HAP-1 (cell line): Measurements from ENCODE around the gene ANKRD6.
A peak's percentile ranks its signal among the peaks of the same experiment; 100 is the strongest.

ENCODE experiments used
- DNase-seq, 2 experiments: peaks; one replicate each; pipeline ENCODE4 v3.0.0-alpha.2; 2016 to 2020; ENCODE audit warnings: low spot score in 2 of 2
- H3K27me3 ChIP-seq: fragments of 250-450 bp; sonication (Bioruptor Pico); 2 replicates; pipeline ENCODE4 v1.5.1; 2020; ENCODE audit warnings: low read depth, mild to moderate bottlenecking, moderate library complexity
- H3K36me3 ChIP-seq: fragments of 250-450 bp; sonication (Bioruptor Pico); replicated peaks from 2 replicates; pipeline ENCODE4 v1.5.1; 2020; ENCODE audit warnings: mild to moderate bottlenecking
- H3K4me1 ChIP-seq: fragments of 250-450 bp; sonication (Bioruptor Pico); 2 replicates; pipeline ENCODE4 v1.5.1; 2020; ENCODE audit warnings: mild to moderate bottlenecking
- H3K4me3 ChIP-seq: fragments of 250-450 bp; sonication (Bioruptor Pico); 2 replicates; pipeline ENCODE4 v1.5.1; 2020; ENCODE audit warnings: mild to moderate bottlenecking, moderate library complexity
- H3K9me3 ChIP-seq: fragments of 250-450 bp; sonication (Bioruptor Pico); 2 replicates; pipeline ENCODE4 v1.5.1; 2020; ENCODE audit warnings: mild to moderate bottlenecking, moderate library complexity
- in situ Hi-C: fragments of 300-500 bp; cut with MboI; formaldehyde crosslinking; loops from 3 replicates; pipeline ENCODE4 v1.14.3; 2020; ENCODE audit warnings: low sequenced_read_pairs, inconsistent platforms, mixed read lengths

The ANKRD6 gene

GRCh38 chr6:89462503-89462902, 29.6 kb downstream of the ANKRD6 start:
- H3K4me3 ChIP-seq: no peak overlapping the region
- H3K27me3 ChIP-seq: no peaks in the 10 kb centered on the region
- in situ Hi-C loops: no loop called here
- H3K9me3 ChIP-seq: no peaks in the 10 kb centered on the region
- DNase-seq: no peak
- H3K36me3 ChIP-seq: no peaks in the 10 kb centered on the region
- no peaks in the 10 kb centered on the region for H3K4me1 ChIP-seq

DNA sequence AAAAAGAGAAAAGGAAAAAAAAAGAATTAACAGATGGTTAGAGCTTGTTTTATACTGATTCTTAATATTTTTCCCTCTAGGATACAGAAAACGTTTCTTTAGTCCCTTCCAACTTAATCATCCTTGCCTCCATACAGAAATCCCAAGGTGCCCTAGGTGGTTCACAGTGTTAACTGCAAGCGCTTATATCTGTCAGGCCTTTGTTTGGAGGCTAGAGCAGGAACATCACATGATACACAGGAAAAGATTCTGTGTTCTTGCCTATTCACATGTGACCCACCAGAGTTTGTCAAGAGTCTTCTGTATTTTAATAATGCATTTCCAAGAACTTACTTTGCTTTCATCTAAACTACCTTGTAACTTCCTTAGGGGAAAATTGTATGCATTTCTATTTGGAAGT, 31.3 kb downstream of the ANKRD6 start:
- DNase-seq: no peak
- in situ Hi-C loops: no loop called here
- Histone ChIP-seq H3K27me3 (no peaks in the 10 kb centered on the region), H3K4me3 (no peak overlapping the region), H3K36me3 (no peaks in the 10 kb centered on the region), H3K4me1 (no peaks in the 10 kb centered on the region), H3K9me3 (no peaks in the 10 kb centered on the region)

DNA sequence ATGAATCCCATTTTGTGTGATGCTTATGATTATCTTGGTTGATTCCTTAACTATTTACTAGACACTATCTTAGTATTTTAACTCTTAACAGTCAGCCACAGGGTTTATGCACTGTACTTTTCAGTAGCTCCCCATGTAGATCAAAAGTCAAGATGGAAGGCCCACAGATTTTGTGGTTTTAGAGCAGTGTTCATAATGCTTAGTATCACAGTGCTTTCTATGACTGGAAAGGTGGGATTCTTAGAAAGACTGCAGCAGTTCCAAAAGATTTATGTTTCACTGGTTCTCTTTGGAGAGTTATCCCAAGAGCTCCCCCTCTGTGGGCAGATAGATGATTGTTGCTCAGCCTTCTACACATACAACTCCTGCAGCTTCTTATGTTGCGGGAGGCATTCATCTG, 34.5 kb downstream of the ANKRD6 start:
- Histone ChIP-seq H3K9me3 (no peaks in the 10 kb centered on the region), H3K4me3 (no peak overlapping the region), H3K36me3 (no peaks in the 10 kb centered on the region), H3K27me3 (no peaks in the 10 kb centered on the region), H3K4me1 (no peaks in the 10 kb centered on the region)
- in situ Hi-C loops: no loop called here
- DNase-seq: no peak

GRCh38 chr6:89468998-89469397, 36.0 kb downstream of the ANKRD6 start:
- Histone ChIP-seq H3K4me1 (no peaks in the 10 kb centered on the region), H3K9me3 (no peaks in the 10 kb centered on the region), H3K4me3 (no peak overlapping the region), H3K27me3 (no peaks in the 10 kb centered on the region), H3K36me3 (no peaks in the 10 kb centered on the region)
- DNase-seq: no peak
- in situ Hi-C loops: no loop called here

GRCh38 chr6:89471287-89471867, 38.4 kb downstream of the ANKRD6 start:
- Histone ChIP-seq H3K36me3 (no peaks in the 10 kb centered on the region), H3K4me1 (no peaks in the 10 kb centered on the region), H3K9me3 (no peaks in the 10 kb centered on the region), H3K27me3 (no peaks in the 10 kb centered on the region), H3K4me3 (no peak overlapping the region)
- no peak for DNase-seq
- in situ Hi-C loops: no loop called here

DNA sequence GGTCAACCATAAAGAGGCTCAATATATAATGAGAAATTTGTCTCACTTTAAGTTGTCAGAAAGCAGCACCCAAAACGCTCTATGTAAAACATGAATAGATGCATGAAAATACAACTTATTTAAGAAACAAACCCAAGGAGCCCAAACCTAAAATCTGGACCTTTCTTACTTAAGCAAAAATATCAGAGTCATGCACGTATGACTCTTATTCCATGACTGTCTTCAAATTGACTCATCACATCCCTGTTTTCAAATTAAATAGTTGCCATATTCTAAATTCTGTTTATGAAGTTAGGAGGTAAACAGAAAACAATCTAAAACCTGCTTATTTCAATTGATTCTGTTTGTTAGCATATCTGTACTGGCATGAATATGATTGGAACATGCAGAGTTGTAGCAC, 42.1 kb downstream of the ANKRD6 start:
- in situ Hi-C loops: no loop called here
- Histone ChIP-seq H3K9me3 (no peaks in the 10 kb centered on the region), H3K4me3 (no peak overlapping the region), H3K4me1 (no peaks in the 10 kb centered on the region), H3K27me3 (no peaks in the 10 kb centered on the region), H3K36me3 (no peaks in the 10 kb centered on the region)
- DNase-seq: no peak

DNA sequence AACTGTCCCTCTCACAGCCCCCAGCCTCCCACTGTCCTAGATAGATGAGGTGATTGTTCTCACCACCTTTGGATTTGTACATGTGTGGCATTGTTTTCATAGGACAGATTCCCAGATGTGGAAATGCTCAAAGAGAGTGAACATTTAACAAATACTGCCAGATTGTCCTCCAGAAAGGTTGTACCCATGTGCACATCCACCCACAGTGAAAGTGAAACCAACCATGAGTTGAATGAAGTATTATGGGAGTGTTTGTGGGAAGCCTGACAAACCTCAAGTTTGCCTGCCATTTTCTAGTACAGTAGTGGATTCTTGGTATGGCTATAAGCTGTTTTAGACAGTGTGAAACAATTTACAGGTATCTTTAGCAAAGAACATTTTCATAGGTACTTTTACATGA, 42.7 kb downstream of the ANKRD6 start:
- no peaks in the 10 kb centered on the region for H3K4me1 ChIP-seq
- no peaks in the 10 kb centered on the region for H3K9me3 ChIP-seq
- no peak overlapping the region for H3K4me3 ChIP-seq
- no peaks in the 10 kb centered on the region for H3K27me3 ChIP-seq
- in situ Hi-C loops: no loop called here
- no peak for DNase-seq
- H3K36me3 ChIP-seq: no peaks in the 10 kb centered on the region

GRCh38 chr6:89479897-89480296, 46.9 kb downstream of the ANKRD6 start:
- no peaks in the 10 kb centered on the region for H3K36me3 ChIP-seq
- no peaks in the 10 kb centered on the region for H3K27me3 ChIP-seq
- H3K4me3 ChIP-seq: no peak overlapping the region
- H3K4me1 ChIP-seq: peaks cover 28% of the 10 kb centered on the region
- in situ Hi-C loops: no loop called here
- no peak for DNase-seq
- H3K9me3 ChIP-seq: no peaks in the 10 kb centered on the region

DNA sequence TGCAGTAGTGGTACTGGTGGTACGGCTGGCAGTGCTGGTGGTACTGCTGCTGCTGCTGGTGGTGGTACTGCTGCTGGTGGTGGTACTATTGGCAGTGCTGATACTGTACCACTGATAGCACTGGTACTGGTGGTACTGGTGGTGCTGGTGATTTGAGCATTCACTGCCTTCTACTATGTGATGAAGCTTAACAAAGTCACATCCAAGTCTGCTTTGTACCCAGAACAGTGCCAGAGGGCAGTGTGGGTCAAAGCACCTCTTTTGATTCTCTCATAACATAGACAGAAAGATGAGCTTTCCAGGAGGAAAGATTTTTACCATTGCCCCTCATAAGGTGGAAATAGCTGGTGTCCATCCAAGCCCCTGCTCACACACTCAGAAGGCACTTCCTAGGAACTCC, 48.7 kb downstream of the ANKRD6 start:
- Histone ChIP-seq H3K4me3 (no peak overlapping the region), H3K36me3 (no peaks in the 10 kb centered on the region), H3K27me3 (no peaks in the 10 kb centered on the region), H3K4me1 (peaks cover 28% of the 10 kb centered on the region), H3K9me3 (no peaks in the 10 kb centered on the region)
- in situ Hi-C loops: no loop called here
- no peak for DNase-seq

DNA sequence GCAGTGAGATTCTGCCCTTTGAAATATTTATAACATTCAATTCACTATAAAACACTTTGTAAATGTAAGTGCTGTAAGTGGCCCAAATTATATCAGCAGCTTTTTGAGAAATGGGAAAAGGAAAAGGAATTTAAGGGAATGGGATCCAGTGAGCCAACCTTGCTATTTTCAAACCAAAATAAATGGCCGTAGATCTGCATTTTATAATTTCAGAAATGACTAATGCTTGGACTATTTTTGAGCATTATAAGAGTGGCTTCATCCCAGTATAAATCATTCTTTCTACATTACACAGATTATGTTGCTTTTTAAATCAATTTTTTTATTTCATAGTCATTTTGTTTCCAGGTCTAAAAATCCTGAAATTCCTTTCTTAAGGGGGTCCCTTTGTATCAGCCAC, 49.2 kb downstream of the ANKRD6 start:
- DNase-seq: no peak
- H3K9me3 ChIP-seq: no peaks in the 10 kb centered on the region
- H3K36me3 ChIP-seq: no peaks in the 10 kb centered on the region
- in situ Hi-C loops: no loop called here
- H3K27me3 ChIP-seq: no peaks in the 10 kb centered on the region
- H3K4me3 ChIP-seq: no peak overlapping the region
- H3K4me1 ChIP-seq: peaks cover 28% of the 10 kb centered on the region

- peak; percentile 95 to 99 for DNase-seq
- no peaks in the 10 kb centered on the region for H3K27me3 ChIP-seq
- in situ Hi-C loops: no loop called here
- no peaks in the 10 kb centered on the region for H3K36me3 ChIP-seq
- no peaks in the 10 kb centered on the region for H3K9me3 ChIP-seq
- H3K4me1 ChIP-seq: peaks cover 28% of the 10 kb centered on the region
- H3K4me3 ChIP-seq: no peak overlapping the region
Observed at GRCh38 chr6:89483111-89483720, 50.3 kb downstream of the ANKRD6 start.

- H3K27me3 ChIP-seq: no peaks in the 10 kb centered on the region
- no peaks in the 10 kb centered on the region for H3K9me3 ChIP-seq
- no peak overlapping the region for H3K4me3 ChIP-seq
- in situ Hi-C loops: no loop called here
- no peaks in the 10 kb centered on the region for H3K36me3 ChIP-seq
- H3K4me1 ChIP-seq: peaks cover 28% of the 10 kb centered on the region
- no peak for DNase-seq
Observed at GRCh38 chr6:89485320-89485719, 52.4 kb downstream of the ANKRD6 start.

DNA sequence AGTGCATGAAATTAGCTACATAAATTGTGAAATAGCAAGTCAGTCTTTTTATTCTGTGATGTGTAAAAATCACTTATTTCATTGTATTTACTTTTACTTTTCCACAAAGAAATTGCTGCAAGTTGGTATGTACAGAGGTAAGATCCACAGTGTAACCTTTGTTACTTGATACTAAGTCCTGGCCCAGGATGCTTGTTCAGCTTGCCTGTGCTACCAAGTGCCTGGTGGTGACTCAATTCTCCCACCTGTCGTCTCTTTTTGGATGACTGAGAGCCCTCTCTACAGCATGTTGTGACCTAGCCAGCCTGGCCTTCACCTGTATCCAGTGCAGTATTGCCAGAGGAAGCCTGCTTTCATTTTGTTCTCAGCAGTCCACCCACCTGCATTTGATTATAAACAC, 54.9 kb downstream of the ANKRD6 start:
- in situ Hi-C loops: no loop called here

DNA sequence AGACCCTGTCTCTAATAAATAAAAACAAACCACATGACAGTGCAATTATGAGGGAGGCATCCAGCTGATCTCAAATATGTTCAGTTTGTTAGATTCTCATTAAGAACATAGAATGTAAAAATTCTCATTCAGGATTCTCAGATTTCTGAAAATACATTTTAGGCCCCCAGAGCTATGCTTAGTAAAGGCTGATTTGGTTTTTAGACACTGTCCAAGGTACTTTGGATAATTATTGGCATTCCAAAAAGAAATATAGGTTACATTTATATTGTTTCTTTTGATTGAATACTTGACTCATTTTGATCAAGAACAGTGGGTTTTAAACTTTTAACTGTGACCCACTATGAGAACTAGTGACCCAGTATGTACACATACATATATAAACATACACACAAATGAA, 55.5 kb downstream of the ANKRD6 start:
- Histone ChIP-seq H3K4me1 (peaks cover 23% of the 10 kb centered on the region), H3K4me3 (no peak overlapping the region), H3K27me3 (no peaks in the 10 kb centered on the region), H3K9me3 (no peaks in the 10 kb centered on the region), H3K36me3 (no peaks in the 10 kb centered on the region)
- in situ Hi-C loops: no loop called here
- DNase-seq: no peak

More for the DNA sequence above, 54.9 kb downstream of the ANKRD6 start:
- Histone ChIP-seq H3K4me3 (no peak overlapping the region), H3K27me3 (no peaks in the 10 kb centered on the region), H3K9me3 (no peaks in the 10 kb centered on the region), H3K36me3 (no peaks in the 10 kb centered on the region), H3K4me1 (peaks cover 25% of the 10 kb centered on the region)
- no peak for DNase-seq

GRCh38 chr6:89489078-89489477, 56.1 kb downstream of the ANKRD6 start:
- Histone ChIP-seq H3K36me3 (no peaks in the 10 kb centered on the region), H3K27me3 (no peaks in the 10 kb centered on the region), H3K9me3 (no peaks in the 10 kb centered on the region), H3K4me3 (no peak overlapping the region), H3K4me1 (peaks cover 17% of the 10 kb centered on the region)
- DNase-seq: no peak
- in situ Hi-C loops: no loop called here
